ENCODE data around the gene TTC12.

TTC12 gene

GRCh38 chr11:113332023-113332422 lies 17.6 kb downstream of the TTC12 start:
- TF ChIP-seq, protein P1, sequence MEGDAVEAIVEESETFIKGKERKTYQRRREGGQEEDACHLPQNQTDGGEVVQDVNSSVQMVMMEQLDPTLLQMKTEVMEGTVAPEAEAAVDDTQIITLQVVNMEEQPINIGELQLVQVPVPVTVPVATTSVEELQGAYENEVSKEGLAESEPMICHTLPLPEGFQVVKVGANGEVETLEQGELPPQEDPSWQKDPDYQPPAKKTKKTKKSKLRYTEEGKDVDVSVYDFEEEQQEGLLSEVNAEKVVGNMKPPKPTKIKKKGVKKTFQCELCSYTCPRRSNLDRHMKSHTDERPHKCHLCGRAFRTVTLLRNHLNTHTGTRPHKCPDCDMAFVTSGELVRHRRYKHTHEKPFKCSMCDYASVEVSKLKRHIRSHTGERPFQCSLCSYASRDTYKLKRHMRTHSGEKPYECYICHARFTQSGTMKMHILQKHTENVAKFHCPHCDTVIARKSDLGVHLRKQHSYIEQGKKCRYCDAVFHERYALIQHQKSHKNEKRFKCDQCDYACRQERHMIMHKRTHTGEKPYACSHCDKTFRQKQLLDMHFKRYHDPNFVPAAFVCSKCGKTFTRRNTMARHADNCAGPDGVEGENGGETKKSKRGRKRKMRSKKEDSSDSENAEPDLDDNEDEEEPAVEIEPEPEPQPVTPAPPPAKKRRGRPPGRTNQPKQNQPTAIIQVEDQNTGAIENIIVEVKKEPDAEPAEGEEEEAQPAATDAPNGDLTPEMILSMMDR (IDR thresholded peaks at IDR 0.05; ENCODE audit: borderline replicate concordance, control extremely low read depth, extremely low read depth, insufficient read depth, missing control alignments): no peak
- DNase-seq (ENCODE audit: low spot score): no peak
- in situ Hi-C loops (cut with MboI; ENCODE audit: low sequenced_read_pairs, unreplicated experiment): no loop called here

GRCh38 chr11:113332638-113333329 lies 18.4 kb downstream of the TTC12 start:
- TF ChIP-seq, protein P1 (IDR thresholded peaks at IDR 0.05; ENCODE audit: borderline replicate concordance, control extremely low read depth, extremely low read depth, insufficient read depth, missing control alignments): no peak
- in situ Hi-C loops (cut with MboI; ENCODE audit: low sequenced_read_pairs, unreplicated experiment): no loop called here
- peak; percentile 39 for DNase-seq (ENCODE audit: low spot score)

GRCh38 chr11:113334183-113334582 lies 19.8 kb downstream of the TTC12 start:
- TF ChIP-seq, protein P1 (IDR thresholded peaks at IDR 0.05; ENCODE audit: borderline replicate concordance, control extremely low read depth, extremely low read depth, insufficient read depth, missing control alignments): no peak
- in situ Hi-C loops (cut with MboI; ENCODE audit: low sequenced_read_pairs, unreplicated experiment): no loop called here
- DNase-seq (ENCODE audit: low spot score): no peak

GRCh38 chr11:113338730-113339129 lies 24.3 kb downstream of the TTC12 start:
- in situ Hi-C loops (cut with MboI; ENCODE audit: low sequenced_read_pairs, unreplicated experiment): no loop called here
- TF ChIP-seq, protein P1 (IDR thresholded peaks at IDR 0.05; ENCODE audit: borderline replicate concordance, control extremely low read depth, extremely low read depth, insufficient read depth, missing control alignments): no peak
- DNase-seq (ENCODE audit: low spot score): no peak

- in situ Hi-C loops (cut with MboI; ENCODE audit: low sequenced_read_pairs, unreplicated experiment): no loop called here
- DNase-seq (ENCODE audit: low spot score): no peak
- TF ChIP-seq, protein P1 (IDR thresholded peaks at IDR 0.05; ENCODE audit: borderline replicate concordance, control extremely low read depth, extremely low read depth, insufficient read depth, missing control alignments): no peak
Measured at GRCh38 chr11:113339929-113340589, 25.7 kb downstream of the TTC12 start.

- TF ChIP-seq, protein P1 (IDR thresholded peaks at IDR 0.05; ENCODE audit: borderline replicate concordance, control extremely low read depth, extremely low read depth, insufficient read depth, missing control alignments): no peak
- in situ Hi-C loops (cut with MboI; ENCODE audit: low sequenced_read_pairs, unreplicated experiment): no loop called here
- no peak for DNase-seq (ENCODE audit: low spot score)
Measured at GRCh38 chr11:113341388-113342165, 27.2 kb downstream of the TTC12 start.
